A549 (cell line): ENCODE measurements around the gene RIT1. TPM values are rescaled to one million over a fixed set of nuclear protein-coding genes. Genes with fewer than 3 reads are reported as not detected.

Experiments used
- ATAC-seq, 2 experiments: fragments of 200-7000 bp in 1 of 2; fragments of >200 bp in 1 of 2; cut with Nextera tagmentation in 1 of 2; cut with Tn5 transposase in 1 of 2; 3 replicates each; pipeline versions ENCODE4 v1.8.0 to v1.9.1; 2018 to 2020; ENCODE audit warnings: mild to moderate bottlenecking in 1 of 2, moderate library complexity in 1 of 2
- CTCF ChIA-PET: fragments of 300-600 bp; sonication (Branson Sonifier 250); formaldehyde crosslinking; extraction: SDS; loops from one replicate; lab custom pipeline; 2021; ENCODE audit warnings: antibody characterized with exemption, inconsistent platforms; lab: Yijun Ruan, JAX
- POLR2A ChIA-PET: fragments of 350-600 bp; formaldehyde crosslinking; extraction: SDS; loops from one replicate; lab custom pipeline; 2021; ENCODE audit warnings: antibody characterized with exemption, inconsistent platforms; lab: Yijun Ruan, JAX
- DNase-seq, 2 experiments: peaks; one replicate each; pipeline versions ENCODE4 v3.0.0 to v3.0.0-alpha.2; 2011 to 2016; ENCODE audit warnings: low read depth in 1 of 2, low spot score in 1 of 2
- FAIRE-seq: peaks from 2 replicates; lab custom pipeline; 2011; peaks lifted over from hg19 to GRCh38; lab: Jason Lieb, UNC
- H3K27ac ChIP-seq, 2 experiments: fragments of >200 bp; sonication (Bioruptor Twin); formaldehyde crosslinking; 3 replicates each; pipeline ENCODE4 v1.5.1; 2016 to 2017
- H3K4me1 ChIP-seq: fragments of >200 bp; sonication (Bioruptor Twin); formaldehyde crosslinking; 3 replicates; pipeline ENCODE4 v1.6.1; 2016
- H3K4me2 ChIP-seq: fragments of >200 bp; sonication (Bioruptor Twin); formaldehyde crosslinking; 3 replicates; pipeline ENCODE4 v1.6.1; 2016
- H3K4me3 ChIP-seq: fragments of >200 bp; sonication (Bioruptor Twin); formaldehyde crosslinking; 3 replicates; pipeline ENCODE4 v1.5.1; 2016
- H3K9me3 ChIP-seq: fragments of >200 bp; sonication (Bioruptor Twin); formaldehyde crosslinking; 3 replicates; pipeline ENCODE4 v1.6.1; 2016
- CEBPB ChIP-seq, 2 experiments: fragments of >200 bp in 1 of 2; sonication (Bioruptor Twin) in 1 of 2; formaldehyde crosslinking in 1 of 2; IDR thresholded peaks; 2 replicates each; pipeline ENCODE4 v1.6.1; 2012 to 2016
- CHD2 ChIP-seq: fragments of 150-350 bp; IDR thresholded peaks from 2 replicates; pipeline ENCODE4 v1.6.1; 2014; ENCODE audit warnings: low read length; ENCODE audit not compliant: partially characterized antibody
- EHF ChIP-seq: fragments of 250-450 bp; sonication (Bioruptor Pico); IDR thresholded peaks from 2 replicates; pipeline ENCODE4 v1.5.0; 2020; ENCODE audit warnings: mild to moderate bottlenecking
- ESRRA ChIP-seq: fragments of 150-350 bp; IDR thresholded peaks from 2 replicates; pipeline ENCODE4 v1.6.1; 2014; ENCODE audit warnings: mild to moderate bottlenecking, low read length, borderline replicate concordance
- FOSB ChIP-seq: fragments of 250-450 bp; sonication (Bioruptor Pico); IDR thresholded peaks from 2 replicates; pipeline ENCODE4 v1.5.0; 2020; ENCODE audit warnings: mild to moderate bottlenecking, moderate library complexity
- HOXB5 ChIP-seq: fragments of 250-450 bp; sonication (Bioruptor Pico); IDR thresholded peaks from 2 replicates; pipeline ENCODE4 v1.5.0; 2020; ENCODE audit warnings: mild to moderate bottlenecking, moderate library complexity
- JUN ChIP-seq, 2 experiments: fragments of >200 bp; sonication (Bioruptor Twin); formaldehyde crosslinking; IDR thresholded peaks; 2 replicates in 1 of 2; 3 replicates in 1 of 2; pipeline ENCODE4 v1.6.1; 2016 to 2017
- NR3C1 ChIP-seq: fragments of >200 bp; sonication (Bioruptor Twin); formaldehyde crosslinking; IDR thresholded peaks from 3 replicates; pipeline ENCODE4 v1.6.1; 2017
- RAD21 ChIP-seq, 2 experiments: fragments of >200 bp in 1 of 2; sonication (Bioruptor Twin) in 1 of 2; formaldehyde crosslinking in 1 of 2; IDR thresholded peaks in 1 of 2; conservative IDR thresholded peaks in 1 of 2; 2 replicates in 1 of 2; 3 replicates in 1 of 2; pipeline ENCODE4 v1.6.1; 2012 to 2018; ENCODE audit warnings: inconsistent platforms in 1 of 2
- RARB ChIP-seq: fragments of 250-450 bp; sonication (Bioruptor Pico); IDR thresholded peaks from 2 replicates; pipeline ENCODE4 v1.8.0; 2021; ENCODE audit warnings: mild to moderate bottlenecking, moderate library complexity
- SMC3 ChIP-seq: fragments of >200 bp; sonication (Bioruptor Twin); formaldehyde crosslinking; IDR thresholded peaks from 3 replicates; pipeline ENCODE4 v1.6.1; 2018; ENCODE audit warnings: inconsistent platforms
- ZC3H11A ChIP-seq: fragments of 450-650 bp; IDR thresholded peaks from 2 replicates; pipeline ENCODE4 v1.6.1; 2014; ENCODE audit warnings: antibody characterized with exemption, mild to moderate bottlenecking
- WGBS: methylation state at CpG from one replicate; pipeline ENCODE4 v1.1.6; 2017; ENCODE audit errors: missing lambda C conversion rate; 5-methylcytosine and 5-hydroxymethylcytosine counted together
- polyA plus RNA-seq, 4 experiments: library from polyadenylated mRNA; depleted of rRNA in 3 of 4; stranded (reverse); fragments of >200 nt; fragmentation: RNase III in 1 of 4; extraction: RNeasy Plus Mini Kit Qiagen cat#74134 plus additional on column Dnase treatment in 1 of 4; gene quantifications; 2 replicates in 3 of 4; 3 replicates in 1 of 4; pipeline ENCODE4 v1.2.3, GENCODE V29; 2011 to 2017
- TF ChIP-seq, protein P1 (sequence below): IDR thresholded peaks from 2 replicates; pipeline ENCODE4 v1.6.1; 2012
- TF ChIP-seq, protein P2 (sequence below): fragments of >200 bp; sonication (Bioruptor Twin); formaldehyde crosslinking; IDR thresholded peaks from 3 replicates; pipeline ENCODE4 v1.5.1; 2016
- TF ChIP-seq, protein P3 (sequence below): fragments of 150-350 bp; IDR thresholded peaks from 2 replicates; pipeline ENCODE4 v1.6.1; 2014; ENCODE audit warnings: low read depth, mild to moderate bottlenecking, low read length
- TF ChIP-seq, protein P4 (sequence below): IDR thresholded peaks from 2 replicates; pipeline ENCODE4 v1.6.1; 2012; ENCODE audit warnings: low read depth, borderline replicate concordance

The RIT1 gene
- polyA plus RNA-seq, 2 of the 4 experiments (the other 2 are of a cell fraction) = 23.6 to 51.9 TPM

DNA sequence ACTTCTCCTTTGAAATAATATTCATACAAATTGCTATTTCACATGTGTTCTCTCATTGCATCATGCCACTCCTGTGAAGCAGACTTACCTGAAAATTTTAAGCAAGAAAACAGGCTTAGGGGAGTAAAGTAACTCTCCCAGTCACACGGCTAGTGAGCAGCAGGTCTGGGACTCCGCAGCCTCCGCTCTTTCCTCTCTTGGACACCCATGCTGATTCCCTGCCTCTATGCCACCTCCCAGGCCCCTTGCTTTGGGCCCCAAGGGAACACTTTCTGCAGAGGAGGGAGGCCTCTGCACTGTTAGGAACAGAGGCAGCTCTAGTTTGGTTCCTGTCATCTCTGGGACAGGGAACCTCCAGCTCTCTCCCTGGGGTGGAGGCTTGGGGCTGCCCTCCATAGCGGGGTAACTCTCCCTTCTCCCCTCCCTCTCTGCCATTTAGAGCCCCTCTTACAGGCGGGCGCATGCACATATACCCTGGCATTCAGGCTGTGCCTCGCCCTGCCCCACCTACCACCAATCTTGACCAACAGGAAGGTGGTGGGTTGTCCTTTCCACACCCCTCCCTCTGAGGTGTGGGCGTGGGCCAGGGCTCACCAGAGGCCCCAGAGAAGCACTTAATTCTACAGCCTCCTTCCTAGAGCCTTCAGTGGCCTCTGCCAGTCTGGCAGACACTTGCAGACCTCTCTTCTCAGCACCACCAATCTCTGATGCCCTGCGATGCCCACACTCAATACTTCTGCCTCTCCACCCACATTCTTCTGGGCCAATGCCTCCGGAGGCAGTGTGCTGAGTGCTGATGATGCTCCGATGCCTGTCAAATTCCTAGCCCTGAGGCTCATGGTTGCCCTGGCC, 30.1 kb upstream of the RIT1 start, which contains the start of gene RXFP4:
TSS of gene RXFP4 (plus strand) at position 646 of the 852 bp plus-strand sequence. CDS start at position 718, 72 bp downstream.
- FAIRE-seq = no peak
- H3K4me1 ChIP-seq = peaks cover 68% of the 10 kb centered on the region

DNA sequence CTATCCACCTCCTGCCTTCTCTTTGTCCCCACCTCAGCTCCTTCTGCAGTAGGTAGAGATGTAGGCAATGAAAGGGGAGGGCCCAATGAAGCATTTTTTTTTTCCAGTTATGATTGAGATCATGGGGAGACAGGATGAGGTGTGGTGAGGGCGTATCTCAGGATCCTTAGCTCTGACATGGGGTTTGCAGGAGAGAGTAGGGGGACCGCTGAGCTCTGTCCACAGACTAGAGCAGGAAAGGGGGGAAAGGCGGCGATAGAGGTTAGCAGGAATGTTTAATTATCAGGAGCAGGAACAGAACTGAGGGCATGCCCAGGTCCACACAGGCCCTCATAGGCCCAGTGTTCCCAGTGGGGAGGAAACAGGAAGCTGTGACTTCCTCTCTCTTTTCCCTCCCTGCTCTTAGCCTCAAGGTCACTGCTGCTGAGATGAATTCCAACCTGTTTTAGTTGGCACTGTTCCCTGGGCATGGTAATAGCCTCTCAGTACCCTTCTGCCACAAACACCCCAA, 29.4 kb upstream of the RIT1 start:
- Histone ChIP-seq H3K4me2 (peak overlapping the region; percentile 57), H3K4me1 (peaks cover 61% of the 10 kb centered on the region)
- POLR2A ChIA-PET = interaction anchor here (0.6 to 1.2 kb wide), 4 partner anchors 38 to 153 kb away, joined by 3 to 10 read pairs (median 7); partner anchors contain the start of gene ARHGEF2

More for the DNA sequence above, 30.1 kb upstream of the RIT1 start, which contains the start of gene RXFP4:
- Histone ChIP-seq H3K4me2 (peak within 1 kb of the TSS; percentile 57), H3K9me3 (no peaks in the 10 kb centered on the region), H3K4me3 (no peak within 1 kb of the TSS), H3K27ac (peak within 1 kb of the TSS; percentile 76 to 86)
- 42% methylated on average over 11 of the region's 11 CpGs for WGBS
- CTCF ChIA-PET = interaction anchor here (0.8 to 10.8 kb wide), 6 partner anchors 9 to 189 kb away, joined by 3 to 423 read pairs (median 18); partner anchors contain the start of gene ARHGEF2
- POLR2A ChIA-PET = interaction anchor here (0.6 to 1.2 kb wide), 3 partner anchors 37 to 64 kb away, joined by 3 to 10 read pairs (median 4); partner anchors contain the start of gene ARHGEF2
- TF ChIP-seq RARB (CRISPR knock-in tag) = no peak
- no peak for TF ChIP-seq NR3C1
- peak in 1 of 2 experiments; percentile 24; a peak in 1 of 4 replicates for TF ChIP-seq CEBPB (IDR thresholded peaks at IDR 0.05)
- no peak for TF ChIP-seq EHF (CRISPR knock-in tag)
- TF ChIP-seq JUN (IDR thresholded peaks at IDR 0.05) = no peak
- TF ChIP-seq CHD2 = peak; percentile 7
- TF ChIP-seq, protein P1, sequence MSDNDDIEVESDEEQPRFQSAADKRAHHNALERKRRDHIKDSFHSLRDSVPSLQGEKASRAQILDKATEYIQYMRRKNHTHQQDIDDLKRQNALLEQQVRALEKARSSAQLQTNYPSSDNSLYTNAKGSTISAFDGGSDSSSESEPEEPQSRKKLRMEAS = 0 out of 2 replicates have a peak, but pooled peaks have one; percentile 9
- ATAC-seq = peak; percentile 37 to 76
- DNase-seq = peak in 1 of 2 experiments; percentile 63

DNA sequence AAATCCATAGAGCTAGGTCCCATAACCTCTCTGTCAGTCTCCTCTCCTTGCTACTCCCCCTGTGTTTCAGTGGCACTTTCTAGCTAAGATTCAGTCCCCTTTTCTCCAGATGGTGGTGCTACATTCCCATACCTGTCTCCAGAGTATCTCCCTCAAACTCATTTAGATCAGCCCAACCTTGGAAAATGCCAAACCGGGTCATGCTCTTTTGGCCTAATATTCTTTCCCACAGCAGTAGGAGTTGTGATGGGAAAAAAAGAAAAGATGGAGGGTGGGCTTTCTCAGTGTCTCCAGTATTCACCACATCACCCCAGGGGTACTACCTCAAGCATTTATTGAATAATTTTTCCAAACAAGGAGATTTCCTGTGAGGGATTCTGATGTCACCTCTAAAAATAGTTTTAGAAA, 27.1 kb upstream of the RIT1 start:
- FAIRE-seq = no peak
- CTCF ChIA-PET = interaction anchor here (0.6 to 10.8 kb wide), 43 partner anchors 12 to 310 kb away, joined by 3 to 423 read pairs (median 4); partner anchors contain the start of genes ARHGEF2, LAMTOR2, PAQR6 and RAB25
- H3K27ac ChIP-seq = peak overlapping the region in 1 of 2 experiments; percentile 56; a peak in 2 of 6 replicates
- TF ChIP-seq, protein P2, sequence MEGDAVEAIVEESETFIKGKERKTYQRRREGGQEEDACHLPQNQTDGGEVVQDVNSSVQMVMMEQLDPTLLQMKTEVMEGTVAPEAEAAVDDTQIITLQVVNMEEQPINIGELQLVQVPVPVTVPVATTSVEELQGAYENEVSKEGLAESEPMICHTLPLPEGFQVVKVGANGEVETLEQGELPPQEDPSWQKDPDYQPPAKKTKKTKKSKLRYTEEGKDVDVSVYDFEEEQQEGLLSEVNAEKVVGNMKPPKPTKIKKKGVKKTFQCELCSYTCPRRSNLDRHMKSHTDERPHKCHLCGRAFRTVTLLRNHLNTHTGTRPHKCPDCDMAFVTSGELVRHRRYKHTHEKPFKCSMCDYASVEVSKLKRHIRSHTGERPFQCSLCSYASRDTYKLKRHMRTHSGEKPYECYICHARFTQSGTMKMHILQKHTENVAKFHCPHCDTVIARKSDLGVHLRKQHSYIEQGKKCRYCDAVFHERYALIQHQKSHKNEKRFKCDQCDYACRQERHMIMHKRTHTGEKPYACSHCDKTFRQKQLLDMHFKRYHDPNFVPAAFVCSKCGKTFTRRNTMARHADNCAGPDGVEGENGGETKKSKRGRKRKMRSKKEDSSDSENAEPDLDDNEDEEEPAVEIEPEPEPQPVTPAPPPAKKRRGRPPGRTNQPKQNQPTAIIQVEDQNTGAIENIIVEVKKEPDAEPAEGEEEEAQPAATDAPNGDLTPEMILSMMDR = peak; percentile 94
- peak; percentile 92 to 97 for TF ChIP-seq RAD21 (conservative IDR thresholded peaks at IDR 0.05 in 1 of 2, IDR thresholded peaks at IDR 0.05 in 1 of 2)
- peak; percentile 95 for TF ChIP-seq SMC3
- TF ChIP-seq FOSB (CRISPR knock-in tag) = 0 out of 2 replicates have a peak, but pooled peaks have one; percentile 31
- TF ChIP-seq HOXB5 (CRISPR knock-in tag) = no peak
- TF ChIP-seq, all 56 proteins: peak for 4
- H3K4me3 ChIP-seq = no peak overlapping the region
- ATAC-seq = peak; percentile 45 to 53
- DNase-seq = peak; percentile 75 to 81
- H3K9me3 ChIP-seq = no peaks in the 10 kb centered on the region
- H3K4me1 ChIP-seq = peaks cover 38% of the 10 kb centered on the region
- WGBS = 0% methylated on average over 1 of the region's 1 CpG
- POLR2A ChIA-PET = interaction anchor here (0.6 to 1.2 kb wide), 2 partner anchors 46 to 67 kb away, joined by 3 read pairs; no protein-coding TSS in a partner anchor
- no peak overlapping the region for H3K4me2 ChIP-seq

More for the DNA sequence above, 29.4 kb upstream of the RIT1 start:
- TF ChIP-seq, protein P3, sequence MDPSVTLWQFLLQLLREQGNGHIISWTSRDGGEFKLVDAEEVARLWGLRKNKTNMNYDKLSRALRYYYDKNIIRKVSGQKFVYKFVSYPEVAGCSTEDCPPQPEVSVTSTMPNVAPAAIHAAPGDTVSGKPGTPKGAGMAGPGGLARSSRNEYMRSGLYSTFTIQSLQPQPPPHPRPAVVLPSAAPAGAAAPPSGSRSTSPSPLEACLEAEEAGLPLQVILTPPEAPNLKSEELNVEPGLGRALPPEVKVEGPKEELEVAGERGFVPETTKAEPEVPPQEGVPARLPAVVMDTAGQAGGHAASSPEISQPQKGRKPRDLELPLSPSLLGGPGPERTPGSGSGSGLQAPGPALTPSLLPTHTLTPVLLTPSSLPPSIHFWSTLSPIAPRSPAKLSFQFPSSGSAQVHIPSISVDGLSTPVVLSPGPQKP = no peak
- TF ChIP-seq, protein P4, sequence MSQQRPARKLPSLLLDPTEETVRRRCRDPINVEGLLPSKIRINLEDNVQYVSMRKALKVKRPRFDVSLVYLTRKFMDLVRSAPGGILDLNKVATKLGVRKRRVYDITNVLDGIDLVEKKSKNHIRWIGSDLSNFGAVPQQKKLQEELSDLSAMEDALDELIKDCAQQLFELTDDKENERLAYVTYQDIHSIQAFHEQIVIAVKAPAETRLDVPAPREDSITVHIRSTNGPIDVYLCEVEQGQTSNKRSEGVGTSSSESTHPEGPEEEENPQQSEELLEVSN = peak; percentile 70
- TF ChIP-seq, protein P1 = peak; percentile 48; the same call in 1 of the 2 replicates
- no peak for TF ChIP-seq ZC3H11A
- TF ChIP-seq ESRRA = peak; percentile 67; the same call in 1 of the 2 replicates
- Histone ChIP-seq H3K9me3 (no peaks in the 10 kb centered on the region), H3K4me3 (no peak overlapping the region), H3K27ac (peak overlapping the region; percentile 76 to 86)
- WGBS = 60% methylated on average over 4 of the region's 4 CpGs
- FAIRE-seq (no peak), DNase-seq (peak in 1 of 2 experiments; percentile 69), ATAC-seq (peak; percentile 27 to 46; a peak in 5 of 6 replicates)
- CTCF ChIA-PET = interaction anchor here (0.8 to 10.8 kb wide), 6 partner anchors 10 to 190 kb away, joined by 3 to 423 read pairs (median 18); partner anchors contain the start of gene ARHGEF2
